ENCODE results near the gene GALM.

The GALM gene

GRCh38 chr2:38728694-38729093, 62.8 kb downstream of the GALM start:
- no peak for TF ChIP-seq CTCF (IDR thresholded peaks at IDR 0.05)

DNA sequence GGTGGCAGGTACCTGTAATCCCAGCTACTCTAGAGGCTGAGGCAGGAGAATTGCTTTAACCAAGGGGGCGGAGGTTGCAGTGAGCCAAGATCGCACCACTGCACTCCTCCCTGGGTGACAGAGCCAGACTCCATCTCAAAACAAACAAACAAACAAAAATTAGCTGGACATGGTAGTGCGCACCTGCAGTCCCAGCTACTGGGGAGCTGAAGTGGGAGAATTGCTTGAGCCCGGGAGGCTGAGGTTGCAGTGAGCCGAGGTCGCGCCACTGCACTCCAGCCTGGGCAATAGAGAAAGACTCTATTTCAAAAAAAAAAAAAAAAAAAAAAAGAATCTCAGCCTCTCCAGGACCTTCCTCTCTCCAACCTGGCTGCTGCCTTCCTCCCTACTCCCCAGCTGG, 65.2 kb downstream of the GALM start:
- no peak for TF ChIP-seq CTCF (IDR thresholded peaks at IDR 0.05)

DNA sequence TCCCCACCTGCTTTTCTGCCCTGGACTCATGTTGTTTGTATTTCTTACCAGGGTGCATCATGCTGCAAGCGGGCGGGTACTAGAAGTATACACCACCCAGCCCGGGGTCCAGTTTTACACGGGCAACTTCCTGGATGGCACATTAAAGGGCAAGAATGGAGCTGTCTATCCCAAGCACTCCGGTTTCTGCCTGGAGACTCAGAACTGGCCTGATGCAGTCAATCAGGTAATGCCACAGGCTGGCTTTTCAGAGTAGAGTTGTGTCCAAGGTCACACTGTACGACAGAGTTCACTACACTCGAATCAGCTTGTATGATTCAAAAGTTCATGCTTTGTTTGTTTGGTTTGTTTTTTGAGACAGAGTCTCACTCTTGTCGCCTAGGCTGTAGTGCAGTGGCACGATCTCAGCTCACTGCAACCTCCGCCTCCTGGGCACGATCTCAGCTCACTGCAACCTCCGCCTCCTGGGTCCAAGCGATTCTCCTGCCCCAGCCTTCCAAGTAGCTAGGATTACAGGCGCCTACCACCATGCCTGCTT, 65.8 kb downstream of the GALM start:
- TF ChIP-seq CTCF (IDR thresholded peaks at IDR 0.05): no peak

DNA sequence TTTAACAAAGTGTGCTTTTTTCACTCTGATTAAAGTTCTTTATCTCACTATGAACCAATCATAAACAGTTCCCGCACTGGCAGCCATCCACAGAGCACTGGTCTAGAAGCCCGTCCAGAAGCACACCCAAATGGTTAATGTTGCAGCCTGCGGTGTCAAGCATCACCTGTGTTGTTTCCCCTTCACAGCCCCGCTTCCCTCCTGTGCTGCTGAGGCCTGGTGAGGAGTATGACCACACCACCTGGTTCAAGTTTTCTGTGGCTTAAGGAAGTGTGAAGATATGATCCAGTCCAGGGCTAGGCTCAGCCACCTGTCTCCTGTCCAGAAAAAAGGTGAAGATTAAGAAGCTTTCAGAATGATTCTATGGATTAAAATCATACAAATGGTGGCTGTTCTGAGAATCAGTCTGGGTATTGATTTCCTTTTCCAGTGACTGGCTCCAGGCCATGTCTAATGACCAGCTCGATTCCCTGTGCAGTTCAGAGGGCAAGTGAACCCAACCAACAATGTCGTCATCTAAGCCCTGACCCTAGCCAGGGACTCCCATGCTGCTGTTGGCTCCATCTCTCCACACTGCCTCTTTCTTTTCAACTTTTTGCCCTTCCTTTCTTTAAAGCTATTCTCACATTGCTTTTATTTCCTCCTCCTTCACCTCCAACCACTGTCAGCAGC, 67.5 kb downstream of the GALM start:
- no peak for TF ChIP-seq CTCF (IDR thresholded peaks at IDR 0.05)

GRCh38 chr2:38734299-38735058, 68.6 kb downstream of the GALM start:
- TF ChIP-seq CTCF (IDR thresholded peaks at IDR 0.05): no peak

DNA sequence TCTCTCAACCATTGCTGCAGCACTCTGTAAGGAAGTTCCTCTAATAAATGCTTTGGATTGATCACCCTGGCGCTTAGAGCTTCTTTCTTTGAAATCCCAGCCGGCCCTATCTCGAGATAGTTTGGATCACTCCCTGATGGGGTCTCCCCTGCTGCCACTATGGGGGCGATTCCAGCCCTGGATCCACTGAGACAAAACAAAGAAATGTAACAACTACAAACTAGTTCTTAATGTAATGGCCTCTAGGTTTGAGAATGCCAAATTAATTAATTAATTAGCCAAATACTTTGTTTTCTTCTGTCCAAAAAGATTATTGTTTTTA, 70.0 kb downstream of the GALM start:
- no peak for TF ChIP-seq CTCF (IDR thresholded peaks at IDR 0.05)

DNA sequence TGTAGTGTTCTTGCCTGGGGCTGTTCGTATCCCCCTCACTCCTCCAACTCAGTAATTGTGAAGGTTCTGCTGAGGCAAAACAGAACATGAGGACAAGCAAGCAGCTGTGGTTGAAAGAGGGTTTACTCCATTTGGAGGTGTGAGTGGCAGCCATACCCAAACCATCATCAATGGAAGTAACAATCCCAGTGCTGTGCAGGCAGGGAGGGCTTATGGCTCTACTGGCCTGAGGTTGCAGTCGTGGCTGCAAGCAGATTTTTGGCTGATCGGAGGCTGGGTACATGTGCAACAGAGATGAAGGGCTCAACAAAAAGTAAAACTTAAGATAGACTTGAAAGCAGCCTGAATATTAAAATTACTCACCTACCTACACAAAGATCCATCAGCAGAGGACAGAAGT, 72.0 kb downstream of the GALM start:
- no peak for TF ChIP-seq CTCF (IDR thresholded peaks at IDR 0.05)
